ENCODE data around the gene FHIT.

FHIT gene

DNA sequence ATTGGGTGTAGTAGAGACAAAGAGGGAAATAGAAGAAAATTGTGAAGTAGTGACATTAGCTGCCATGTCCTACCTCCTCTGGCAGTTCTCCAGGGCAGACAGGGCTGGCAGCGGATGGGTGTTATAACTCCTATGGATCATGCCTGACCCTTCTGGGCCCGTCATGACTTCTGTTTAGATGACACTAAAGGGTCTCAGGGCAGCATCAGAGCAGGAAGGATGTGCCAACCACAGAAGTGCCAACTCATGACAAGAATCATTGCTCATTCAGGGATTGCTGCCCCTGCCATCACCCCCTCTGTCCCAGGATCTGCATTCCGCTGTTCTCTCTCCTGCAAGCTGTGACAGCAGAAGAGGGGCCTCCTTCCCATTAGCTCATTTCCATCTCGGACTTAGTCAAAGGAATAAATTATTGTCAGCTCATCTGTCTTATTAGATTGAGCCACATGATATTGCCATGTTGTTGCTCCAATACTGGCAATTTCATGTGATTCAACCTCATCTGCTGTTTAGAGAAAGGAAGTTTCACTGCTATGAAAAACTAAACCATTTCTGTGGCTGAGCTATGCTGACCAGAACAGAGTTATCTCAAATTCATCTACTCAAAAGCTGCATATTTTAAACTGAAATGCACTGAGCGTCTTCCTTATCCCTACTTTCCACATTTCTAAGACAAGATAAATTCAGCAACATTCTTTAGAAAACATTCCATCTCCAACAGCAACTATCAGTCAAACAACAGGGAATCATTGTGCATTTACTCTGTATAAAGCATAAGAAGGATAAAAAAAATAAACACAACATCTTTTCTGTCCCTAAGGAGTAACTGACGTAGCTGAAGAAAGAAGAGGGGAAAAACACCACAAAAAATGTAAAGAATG, 271.6 kb downstream of the FHIT start:
- no peak for DNase-seq

DNA sequence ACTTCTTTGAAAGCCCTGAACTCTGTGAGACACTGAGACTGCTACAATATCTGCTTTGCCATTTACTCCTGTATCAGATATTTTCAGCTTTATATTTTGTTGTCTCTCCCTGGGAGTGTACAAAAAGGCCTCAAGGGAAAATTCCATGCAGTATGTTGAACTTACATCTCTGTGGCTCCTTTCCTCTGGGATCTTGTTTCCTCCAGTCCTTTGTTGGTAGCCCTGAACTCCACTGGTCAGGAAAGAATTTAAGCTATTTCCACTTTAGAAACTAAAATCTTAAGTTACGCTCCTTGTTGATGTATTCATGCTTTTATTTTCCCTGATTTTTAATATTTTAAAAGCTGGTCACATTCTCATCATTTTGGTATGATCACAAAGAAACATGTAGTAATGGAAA, 277.9 kb downstream of the FHIT start:
- no peak for DNase-seq

DNA sequence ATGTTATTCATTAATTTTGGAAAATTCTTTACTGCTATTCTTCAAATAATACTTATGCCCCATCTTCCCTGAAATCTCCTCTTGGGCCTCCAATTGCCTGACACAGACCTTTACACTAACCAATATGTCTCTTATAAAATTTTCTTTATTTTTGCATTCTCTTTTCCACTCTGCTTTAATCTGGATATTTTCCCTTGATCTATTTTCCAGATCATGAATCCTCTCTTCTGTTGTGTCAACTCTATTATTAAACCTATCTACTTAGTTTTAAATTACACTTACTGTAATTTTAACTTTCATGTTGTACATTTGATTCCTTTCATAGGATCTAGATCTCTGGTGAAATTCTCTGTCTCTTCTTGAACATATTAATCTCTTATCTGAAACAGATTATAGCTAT, 278.7 kb downstream of the FHIT start:
- DNase-seq = no peak

DNA sequence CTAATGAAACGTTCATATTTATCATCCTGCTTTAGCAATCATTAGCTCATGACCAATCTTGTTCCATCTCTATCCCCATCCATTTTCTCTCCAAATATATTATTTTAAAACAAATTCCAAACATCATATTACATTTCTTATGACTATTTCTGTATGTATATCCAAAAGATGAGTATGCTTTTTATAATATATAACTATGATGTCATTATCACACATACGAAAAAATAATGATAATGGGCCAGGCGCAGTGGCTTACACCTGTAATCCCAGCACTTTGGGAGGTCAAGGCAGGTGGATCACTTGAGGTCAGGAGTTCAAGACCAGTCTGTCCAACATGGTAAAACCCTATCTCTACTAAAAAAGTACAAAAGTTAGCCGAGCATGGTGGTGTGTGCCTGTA, 280.4 kb downstream of the FHIT start:
- no peak for DNase-seq

DNA sequence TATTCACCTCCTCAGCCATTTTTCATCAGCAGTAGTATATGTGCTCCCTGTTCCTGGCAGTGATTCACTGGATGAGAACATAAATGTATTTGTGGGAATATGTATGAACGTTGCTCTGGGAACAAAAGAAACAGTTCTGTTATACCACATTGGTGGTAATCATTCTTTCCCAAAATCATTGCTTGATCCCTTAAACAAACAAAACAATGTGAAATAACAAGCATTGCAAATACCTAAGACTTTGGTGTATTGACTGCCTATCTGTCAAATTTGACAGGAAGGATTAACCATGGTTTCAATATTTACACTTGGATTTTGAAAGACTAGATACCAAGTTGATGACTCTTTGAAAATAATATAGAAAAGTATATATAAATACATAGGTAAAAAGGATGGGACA, 284.1 kb downstream of the FHIT start:
- DNase-seq = no peak

DNA sequence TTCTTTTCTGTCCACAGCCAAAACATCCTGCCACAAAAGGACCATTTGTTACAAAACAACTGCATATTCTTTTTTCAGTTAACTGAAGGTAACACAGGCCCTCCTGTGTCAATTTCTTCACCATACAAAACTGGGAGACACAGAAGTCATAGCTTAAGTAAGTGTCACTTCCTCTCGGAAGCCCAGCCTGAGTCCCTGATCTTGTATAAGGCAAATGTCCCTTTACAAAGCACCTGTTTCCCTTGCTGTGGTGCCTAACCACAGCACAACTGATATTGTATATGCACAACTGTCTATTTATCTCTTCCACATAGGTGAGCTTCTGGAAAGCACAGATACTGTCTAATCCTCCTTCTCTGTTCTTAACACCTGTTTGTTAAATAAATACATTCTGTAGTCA, 293.7 kb downstream of the FHIT start:
- no peak for DNase-seq

DNA sequence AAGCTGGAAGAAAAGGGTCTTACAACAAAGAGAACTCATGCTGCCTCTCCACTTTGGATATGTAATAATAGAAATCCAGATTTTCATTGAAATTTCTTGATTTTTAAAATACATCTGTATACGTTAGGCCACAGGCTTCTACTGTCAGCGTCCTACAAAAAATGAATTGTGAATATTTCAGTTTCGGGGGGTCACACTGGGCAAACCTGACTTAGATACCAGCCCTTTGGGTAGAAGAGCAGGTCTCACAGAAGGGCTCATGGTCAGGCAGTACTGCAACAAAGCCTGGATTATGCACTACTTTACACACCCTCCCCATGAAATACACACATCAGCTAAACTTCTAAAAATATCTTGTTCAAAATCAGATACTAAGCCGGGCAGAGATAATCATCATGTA, 294.5 kb downstream of the FHIT start:
- no peak for DNase-seq

DNA sequence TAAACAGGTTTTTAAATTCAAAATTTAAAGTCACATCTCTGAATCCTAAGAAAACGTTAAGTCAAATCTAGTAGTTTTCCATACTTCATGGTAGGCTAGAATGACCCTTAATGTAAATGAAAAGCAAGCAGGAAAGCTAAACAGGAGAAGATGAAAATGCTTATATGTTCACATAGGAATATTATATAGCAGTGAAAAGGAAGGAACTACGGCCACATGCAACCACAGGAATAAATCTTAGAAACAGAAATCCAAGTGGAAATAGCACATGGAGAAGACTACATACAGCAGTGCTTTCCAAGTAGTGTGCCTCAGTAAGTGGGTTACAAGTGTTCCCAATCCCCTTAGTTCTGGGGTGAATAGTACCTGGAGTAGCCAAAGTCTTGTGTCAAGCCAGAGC, 296.2 kb downstream of the FHIT start:
- no peak for DNase-seq

DNA sequence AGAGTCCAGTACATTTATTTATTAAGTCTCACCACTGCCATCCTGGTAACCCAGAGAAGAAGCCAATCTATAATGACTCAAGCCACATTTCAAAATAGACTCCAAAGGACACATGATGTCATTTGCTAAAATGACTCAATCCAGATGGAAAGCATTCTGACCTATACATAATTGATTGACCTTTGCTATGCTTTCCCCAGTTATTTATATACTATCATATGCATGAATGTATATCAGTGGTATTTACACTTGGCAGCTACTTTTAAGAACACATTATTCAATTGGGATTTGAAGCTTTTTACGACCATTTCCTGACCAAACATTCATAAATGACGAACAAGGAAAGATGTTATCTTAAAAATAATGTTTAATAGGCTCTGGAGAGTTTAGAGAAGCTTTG, 297.2 kb downstream of the FHIT start:
- no peak for DNase-seq

DNA sequence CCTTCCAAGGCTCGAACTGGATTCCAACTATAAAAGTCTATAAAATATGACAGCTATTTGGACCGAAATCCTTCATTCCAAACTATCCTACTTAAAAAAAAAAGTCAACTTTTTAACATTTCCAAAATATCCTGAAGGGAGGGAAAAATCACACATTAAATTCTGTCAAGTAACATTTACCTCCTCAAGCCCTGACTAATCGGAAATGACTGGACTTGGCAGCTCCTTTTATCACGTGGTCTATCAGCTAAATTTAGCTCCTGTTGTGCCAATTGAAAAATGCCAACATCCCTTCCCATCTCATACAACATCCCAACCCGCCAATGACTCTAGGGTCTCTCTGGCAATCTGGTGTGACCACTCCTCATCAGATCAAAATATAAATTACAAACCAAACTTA, 297.9 kb downstream of the FHIT start:
- no peak for DNase-seq

DNA sequence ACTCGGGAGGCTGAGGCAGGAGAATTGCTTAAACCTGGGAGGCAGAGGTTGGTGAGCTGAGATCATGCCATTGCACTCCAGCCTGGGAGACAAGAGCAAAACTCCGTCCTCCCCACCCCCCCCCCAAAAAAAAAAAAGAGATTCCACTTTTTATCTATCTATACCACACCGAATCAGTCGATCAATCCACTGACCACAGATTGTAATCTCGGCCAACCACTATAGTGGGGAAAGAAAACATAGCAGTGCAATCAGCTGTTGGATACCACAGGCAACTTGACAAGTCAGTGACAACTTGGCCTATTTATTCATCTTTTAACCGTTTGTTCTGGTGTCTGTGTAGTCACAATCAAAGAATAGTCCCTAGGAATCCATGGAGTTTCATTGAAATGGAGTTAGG, 299.2 kb downstream of the FHIT start:
- no peak for DNase-seq

DNA sequence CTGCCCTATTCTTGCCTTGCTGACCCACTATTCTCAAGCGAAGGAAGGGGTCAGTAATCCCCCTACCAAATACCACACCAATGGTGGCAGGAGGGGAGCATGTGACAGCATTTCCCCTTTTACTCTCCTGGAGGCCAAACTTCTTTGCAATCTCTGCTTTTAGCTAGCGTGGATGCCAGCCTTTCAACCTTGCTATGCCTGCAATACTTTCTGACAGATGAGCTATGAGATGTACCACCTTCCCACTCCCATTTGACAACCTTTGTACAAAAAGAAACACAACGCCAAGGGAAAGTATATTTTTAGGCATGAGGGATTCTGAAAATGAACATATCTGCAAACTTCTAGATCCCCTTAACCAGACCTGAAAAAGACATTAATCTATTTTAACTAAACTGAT, 302.1 kb downstream of the FHIT start:
- no peak for DNase-seq

DNA sequence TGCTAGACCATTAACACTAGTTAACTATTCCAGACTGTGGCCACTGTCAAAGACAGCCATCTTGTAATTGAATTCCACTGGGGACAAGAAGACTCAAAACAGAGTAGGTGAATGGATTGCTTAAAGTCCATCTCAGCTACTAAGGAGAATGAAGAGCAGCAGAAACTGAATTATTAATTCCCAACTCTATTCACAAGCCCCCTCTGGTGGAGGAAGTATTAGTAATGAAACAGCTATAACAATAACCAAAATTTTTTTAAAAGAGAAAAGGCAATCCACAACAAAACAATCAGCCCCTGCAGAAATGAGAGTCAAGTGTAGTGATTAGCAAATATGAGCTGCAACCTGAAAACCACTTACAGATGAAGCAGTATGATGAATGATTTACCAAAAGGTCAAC, 302.8 kb downstream of the FHIT start:
- DNase-seq = no peak

DNA sequence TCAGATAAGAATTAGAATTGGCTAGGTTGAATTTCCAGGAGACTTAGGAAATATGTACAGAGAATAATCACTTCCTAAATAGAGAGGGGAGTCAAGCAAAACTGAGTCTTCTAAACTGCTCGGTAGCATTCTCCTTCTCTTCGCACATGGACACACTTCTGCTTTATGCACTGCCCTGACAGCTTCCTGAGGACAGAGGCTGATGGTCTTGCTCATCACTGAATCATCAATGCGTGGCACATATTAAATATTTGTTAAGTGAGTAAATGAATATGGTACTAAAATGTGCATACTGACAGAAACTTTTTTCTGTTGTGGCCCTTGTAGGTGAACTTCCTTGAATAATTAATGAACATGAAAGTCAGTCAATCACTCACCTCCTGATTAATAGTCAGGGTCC, 315.5 kb downstream of the FHIT start:
- peak; percentile 1 for DNase-seq

DNA sequence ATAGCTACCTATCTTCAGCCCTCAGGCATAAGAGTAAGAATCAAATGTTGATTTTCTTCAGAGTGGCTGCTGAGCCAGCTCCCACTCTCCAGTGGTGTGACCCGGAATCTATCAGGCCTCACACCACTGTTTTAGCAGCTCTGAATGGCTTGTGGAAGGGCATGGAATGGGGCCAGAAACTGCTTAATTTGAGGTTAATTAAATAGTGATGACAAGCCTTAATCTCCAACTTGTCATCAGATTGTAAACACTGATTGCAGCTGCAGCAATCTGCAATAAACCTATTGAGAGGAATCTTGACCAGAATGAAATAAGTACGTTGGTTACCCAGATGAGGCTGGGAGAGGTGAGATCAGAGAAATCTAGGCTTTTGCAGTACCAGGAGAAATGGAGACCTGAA, 317.4 kb downstream of the FHIT start:
- DNase-seq = no peak

DNA sequence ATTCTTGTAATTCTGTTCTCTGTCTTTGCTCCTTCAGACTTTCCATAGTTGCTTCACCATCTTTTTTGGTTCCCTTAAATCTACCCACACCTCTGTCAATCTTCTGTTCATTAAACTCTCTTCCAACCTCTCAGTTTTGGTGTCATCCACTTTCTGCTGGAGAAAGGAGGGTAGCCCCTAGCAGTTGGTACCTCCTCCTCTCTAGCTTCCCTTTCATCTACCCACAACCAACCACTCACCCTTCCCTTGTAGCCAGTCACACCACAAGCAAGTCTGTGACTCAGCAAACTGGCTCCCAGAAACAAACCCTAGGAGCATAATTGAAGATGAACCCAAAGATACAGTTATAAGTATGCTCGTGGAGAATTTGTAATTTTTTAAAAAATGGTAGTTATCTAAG, 318.6 kb downstream of the FHIT start:
- no peak for DNase-seq

DNA sequence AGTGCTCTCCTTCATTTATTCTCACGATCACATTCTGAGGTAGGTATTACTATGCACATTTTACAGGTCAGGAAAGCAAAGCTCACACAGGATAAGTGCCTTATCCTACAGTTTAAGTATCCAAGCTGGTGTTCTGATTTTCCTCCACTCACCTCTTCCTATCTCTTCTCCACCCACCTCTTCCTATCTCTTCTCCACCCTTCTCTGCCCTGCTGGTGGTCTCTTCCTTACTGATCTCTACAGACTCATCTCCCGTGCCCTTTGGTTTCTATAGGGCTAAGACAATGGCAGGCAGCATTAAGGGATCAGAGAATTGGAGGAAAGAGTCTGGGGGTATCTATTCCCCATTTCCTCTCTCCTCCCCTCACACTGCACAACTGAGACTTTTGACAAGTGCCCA, 319.1 kb downstream of the FHIT start:
- DNase-seq = no peak

DNA sequence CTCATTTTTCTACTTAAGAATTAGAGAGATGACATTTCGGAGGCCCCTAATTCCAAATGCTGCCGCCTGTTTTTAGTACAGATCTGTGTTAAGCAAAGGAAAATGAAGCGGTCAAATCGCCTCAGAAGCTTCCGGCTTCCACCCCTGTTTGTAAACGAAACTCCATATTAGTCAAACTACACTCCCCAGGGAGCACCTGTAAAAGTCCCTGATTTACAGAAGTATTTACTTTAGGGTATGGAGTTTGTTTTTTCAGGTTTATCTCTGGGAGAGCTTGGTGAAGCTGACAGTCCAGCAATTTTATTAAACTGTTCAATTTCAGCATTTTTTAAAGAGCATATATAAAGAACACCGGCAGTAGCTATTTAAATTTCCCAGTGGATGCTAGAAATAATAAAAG, 319.8 kb downstream of the FHIT start:
- DNase-seq = no peak

DNA sequence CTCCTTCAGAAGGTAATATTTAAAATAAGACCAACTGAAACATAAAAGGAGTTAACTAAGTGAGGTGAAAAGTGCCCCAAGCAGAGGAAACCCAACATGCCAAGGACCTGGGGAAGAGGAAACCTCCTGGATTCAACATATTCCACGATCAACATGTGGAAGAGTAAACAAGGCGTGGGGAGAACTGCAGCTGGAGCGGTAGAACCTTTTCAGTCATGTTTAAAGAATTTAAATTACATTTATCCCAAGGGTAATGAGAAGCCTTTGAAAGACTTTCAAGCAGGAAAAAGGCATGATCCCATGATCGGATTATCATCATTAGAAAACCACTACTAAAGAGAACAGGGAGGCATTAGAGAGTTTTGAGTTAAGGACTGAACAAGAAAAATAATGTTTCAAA, 330.7 kb downstream of the FHIT start:
- DNase-seq = no peak

DNA sequence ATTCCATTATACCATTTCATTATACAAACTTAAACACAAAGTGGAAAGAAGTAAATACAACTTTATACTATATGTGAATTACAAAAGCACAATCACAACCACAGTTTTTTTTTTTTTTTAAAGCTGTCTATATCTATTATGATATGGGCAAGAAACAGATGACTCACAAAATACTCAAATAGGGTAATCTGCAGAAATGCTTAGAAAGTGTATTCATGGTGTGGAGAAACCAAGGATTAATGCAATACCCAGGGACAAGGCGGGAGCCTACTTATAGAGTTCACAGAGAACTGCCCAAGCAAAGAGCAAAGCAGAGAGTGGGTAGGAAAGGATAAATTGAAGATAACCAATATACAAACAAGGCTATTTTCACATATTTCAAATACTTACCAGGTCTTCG, 332.0 kb downstream of the FHIT start:
- no peak for DNase-seq

DNA sequence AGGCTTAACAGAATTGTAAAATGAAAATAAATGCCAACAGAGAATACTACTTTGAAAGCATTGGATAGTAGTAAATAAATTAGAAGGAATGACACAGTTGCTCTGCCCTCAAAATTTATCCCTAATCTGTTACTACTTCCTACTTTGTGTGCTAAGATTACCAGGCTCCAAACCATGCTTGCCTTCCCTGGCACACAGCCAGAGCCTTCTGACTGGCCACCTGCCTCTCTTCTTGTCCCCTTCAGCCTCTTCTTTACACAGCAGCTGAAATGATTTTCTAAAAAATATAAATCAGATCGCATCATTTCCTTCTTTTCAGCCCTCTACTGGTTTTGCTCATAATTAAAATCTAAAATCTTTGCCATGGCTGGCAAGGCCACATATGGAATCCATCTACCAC, 334.1 kb downstream of the FHIT start:
- no peak for DNase-seq

DNA sequence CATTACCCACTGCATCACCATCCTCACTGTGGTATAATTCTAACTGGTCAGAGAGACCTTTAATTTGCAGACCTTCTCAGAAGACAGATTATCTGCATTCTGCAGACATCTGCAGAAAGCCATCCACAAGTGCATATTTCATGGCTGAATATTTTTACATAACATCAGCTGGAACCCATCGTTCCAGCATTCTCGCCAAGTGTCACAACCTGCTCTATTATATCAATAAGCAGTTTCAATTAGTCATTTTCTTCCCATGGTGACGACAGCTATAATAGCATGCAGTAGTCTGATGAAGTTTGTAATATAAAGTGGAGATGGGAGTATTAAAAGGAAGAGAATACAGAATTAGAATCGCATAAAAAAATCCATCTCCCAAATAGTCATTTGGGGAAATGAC, 334.7 kb downstream of the FHIT start:
- DNase-seq = no peak

DNA sequence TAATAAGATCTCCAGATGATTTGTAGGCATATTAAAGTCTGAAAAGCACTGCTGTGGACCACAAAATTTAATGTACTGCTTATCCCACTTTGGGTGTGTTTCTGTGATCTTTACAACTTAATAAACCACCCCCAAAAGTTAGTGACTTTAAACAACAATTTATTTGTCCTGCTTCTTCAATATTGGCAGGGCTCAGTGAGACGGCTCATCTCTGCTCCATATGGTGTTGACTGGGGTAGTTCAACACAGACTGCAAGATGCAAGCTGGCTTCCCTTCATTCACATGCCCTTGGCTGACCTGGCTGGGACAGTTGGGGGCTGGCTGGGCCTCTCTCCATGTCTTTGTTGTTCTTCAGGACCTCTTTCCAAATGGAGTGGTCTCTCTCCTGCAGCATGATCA, 337.8 kb downstream of the FHIT start:
- no peak for DNase-seq

DNA sequence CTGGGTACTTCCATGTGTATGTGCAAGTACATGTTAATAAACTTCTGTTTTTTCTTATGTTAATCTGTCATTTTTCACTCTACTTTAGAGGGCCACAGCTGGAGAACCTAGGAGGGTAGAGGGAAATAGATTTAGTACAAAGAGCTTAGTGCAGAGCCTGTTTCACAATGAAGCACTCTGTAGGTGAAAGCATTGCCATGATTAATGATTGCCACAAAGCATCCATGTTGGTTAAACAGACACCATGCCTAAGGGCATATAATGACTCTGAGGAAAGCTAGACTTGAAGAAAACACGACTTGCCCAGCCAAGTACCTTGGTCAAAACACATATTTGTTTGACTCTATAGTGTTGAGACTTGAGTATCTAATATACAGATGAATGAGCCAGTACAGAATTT, 338.4 kb downstream of the FHIT start:
- DNase-seq = no peak

DNA sequence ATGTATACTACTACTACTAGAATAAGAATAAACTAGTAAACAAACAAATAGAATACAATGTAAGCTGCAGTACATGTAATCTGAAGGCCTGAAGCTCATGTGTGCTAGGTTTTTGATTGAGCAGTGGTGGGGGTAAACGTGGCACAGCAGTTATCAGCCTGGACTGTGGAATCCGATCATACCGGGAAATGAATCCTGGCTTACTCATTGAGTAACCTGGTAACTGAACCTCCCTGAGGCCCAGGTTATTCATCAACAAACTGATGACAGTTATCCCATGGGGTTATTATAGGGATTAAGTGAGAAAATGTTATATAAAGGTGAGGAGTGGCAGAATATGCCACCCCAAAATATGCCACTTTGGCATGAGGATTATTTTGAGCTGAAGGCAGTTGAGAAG, 339.1 kb downstream of the FHIT start:
- no peak for DNase-seq

DNA sequence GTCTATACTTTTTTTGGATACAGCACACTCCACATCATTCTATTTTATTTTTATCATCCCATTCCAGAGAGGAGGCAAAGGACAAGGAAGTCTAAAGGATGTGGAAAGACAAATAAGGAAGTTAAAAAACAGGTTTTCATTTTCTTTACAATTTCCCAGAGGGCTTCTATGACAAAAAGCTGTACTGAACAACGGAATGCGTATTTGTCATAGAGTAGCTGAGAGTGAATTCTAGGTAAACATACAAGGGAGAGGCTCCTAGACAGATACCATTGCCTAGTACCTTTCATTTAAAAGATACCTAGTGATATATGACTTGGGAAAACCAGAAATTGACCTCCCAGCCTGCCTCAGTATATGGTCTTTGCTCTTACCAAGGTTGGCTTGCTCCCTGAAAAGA, 341.7 kb downstream of the FHIT start:
- DNase-seq = no peak

Measured in EL (cell line).